Stomach (tissue), 4 donors: ENCODE measurements around the gene TELO2.

Experiments
- EP300 ChIP-seq: sonication (generic); formaldehyde crosslinking; IDR thresholded peaks from one replicate; pipeline ENCODE4 v1.6.1; 2017; ENCODE audit warnings: antibody characterized with exemption
- POLR2A ChIP-seq, 4 donors: fragments of 450-650 bp; IDR thresholded peaks; one replicate each; pipeline ENCODE4 v1.6.1; 2016; ENCODE audit warnings: antibody characterized with exemption in 4 of 4, control low read depth in 2 of 4, mild to moderate bottlenecking in 1 of 4, moderate library complexity in 1 of 4
- POLR2AphosphoS5 ChIP-seq, 3 donors: sonication (generic); formaldehyde crosslinking; IDR thresholded peaks; one replicate each; pipeline ENCODE4 v1.6.1; 2016; ENCODE audit warnings: antibody characterized with exemption in 3 of 3
- TF ChIP-seq, protein P1 (sequence below), 7 experiments: fragments of 450-650 bp in 4 of 7; fragments of 200-600 bp in 3 of 7; sonication (generic) in 3 of 7; IDR thresholded peaks; one replicate each; pipeline ENCODE4 v1.5.1; 2016 to 2019; ENCODE audit warnings: antibody characterized with exemption in 7 of 7, control low read depth in 2 of 7, mild to moderate bottlenecking in 1 of 7

DNA sequence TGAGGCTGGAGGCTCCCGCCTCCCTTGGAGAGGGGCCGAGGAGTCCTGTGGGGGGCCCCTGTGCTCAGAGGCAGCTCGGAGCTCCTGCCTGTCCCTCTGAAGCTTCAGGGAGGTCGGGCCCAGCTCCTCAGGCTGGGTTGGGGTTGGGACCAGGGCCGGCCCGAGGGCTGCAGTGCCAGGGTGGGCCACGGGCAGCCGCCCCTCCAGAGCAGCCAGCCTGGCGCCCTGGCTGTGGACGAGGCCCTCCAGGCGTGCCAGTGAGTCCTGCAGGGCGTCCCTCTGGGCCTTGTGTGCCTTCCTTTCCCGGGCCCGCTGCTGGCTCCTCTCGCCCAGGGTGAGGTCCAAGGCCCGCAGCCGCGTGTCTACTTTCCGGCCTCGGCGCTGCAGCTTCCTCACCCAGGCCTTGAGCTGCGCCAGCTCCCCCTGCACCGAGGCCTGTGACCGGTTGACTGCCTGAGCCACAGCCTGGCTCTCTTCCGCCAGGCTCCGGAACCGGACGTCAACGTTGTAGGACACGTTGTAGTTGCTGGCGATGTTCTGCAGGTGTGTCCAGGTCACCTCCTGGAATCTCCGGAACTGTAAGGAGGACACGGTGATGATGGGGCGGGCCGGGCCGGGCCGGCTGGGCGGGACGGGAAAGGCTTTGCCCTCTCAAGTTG, 5.6 kb upstream of the TELO2 start:
- no peak for TF ChIP-seq POLR2A (IDR thresholded peaks at IDR 0.05)
- TF ChIP-seq, protein P1, sequence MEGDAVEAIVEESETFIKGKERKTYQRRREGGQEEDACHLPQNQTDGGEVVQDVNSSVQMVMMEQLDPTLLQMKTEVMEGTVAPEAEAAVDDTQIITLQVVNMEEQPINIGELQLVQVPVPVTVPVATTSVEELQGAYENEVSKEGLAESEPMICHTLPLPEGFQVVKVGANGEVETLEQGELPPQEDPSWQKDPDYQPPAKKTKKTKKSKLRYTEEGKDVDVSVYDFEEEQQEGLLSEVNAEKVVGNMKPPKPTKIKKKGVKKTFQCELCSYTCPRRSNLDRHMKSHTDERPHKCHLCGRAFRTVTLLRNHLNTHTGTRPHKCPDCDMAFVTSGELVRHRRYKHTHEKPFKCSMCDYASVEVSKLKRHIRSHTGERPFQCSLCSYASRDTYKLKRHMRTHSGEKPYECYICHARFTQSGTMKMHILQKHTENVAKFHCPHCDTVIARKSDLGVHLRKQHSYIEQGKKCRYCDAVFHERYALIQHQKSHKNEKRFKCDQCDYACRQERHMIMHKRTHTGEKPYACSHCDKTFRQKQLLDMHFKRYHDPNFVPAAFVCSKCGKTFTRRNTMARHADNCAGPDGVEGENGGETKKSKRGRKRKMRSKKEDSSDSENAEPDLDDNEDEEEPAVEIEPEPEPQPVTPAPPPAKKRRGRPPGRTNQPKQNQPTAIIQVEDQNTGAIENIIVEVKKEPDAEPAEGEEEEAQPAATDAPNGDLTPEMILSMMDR (IDR thresholded peaks at IDR 0.05) = no peak
- TF ChIP-seq EP300 = no peak
- no peak for TF ChIP-seq POLR2AphosphoS5 (IDR thresholded peaks at IDR 0.05)
